Fibroblast of lung (primary cell): ENCODE data around the gene SMTN.

Source experiments
- CTCF ChIP-seq, 2 donors: IDR thresholded peaks in 1 of 2; conservative IDR thresholded peaks in 1 of 2; 1 replicate in 1 of 2; 2 replicates in 1 of 2; pipeline ENCODE4 v1.5.1; 2011 to 2012; ENCODE audit warnings: low read length in 2 of 2, control low read depth in 1 of 2, inconsistent platforms in 1 of 2, low read depth in 1 of 2, mild to moderate bottlenecking in 1 of 2
- EZH2 ChIP-seq: IDR thresholded peaks from 2 replicates; pipeline ENCODE4 v1.5.1; 2012; ENCODE audit warnings: low read length, control low read depth, mild to moderate bottlenecking; ENCODE audit errors: missing control alignments

GRCh38 chr22:31144223-31144622 is 63.1 kb downstream of the SMTN start:
- TF ChIP-seq CTCF (conservative IDR thresholded peaks at IDR 0.05 in 1 of 2, IDR thresholded peaks at IDR 0.05 in 1 of 2; ENCODE audit: low read depth in 1 of 2, low read length in 2 of 2): no peak
- TF ChIP-seq EZH2: no peak
